K562 (cell line): Measurements from ENCODE around the gene FUCA1. TPM values are rescaled to one million over a fixed set of nuclear protein-coding genes. Genes with fewer than 3 reads are reported as not detected.

ENCODE experiments used
- BRD4 ChIP-seq: fragments of 200-600 bp; sonication (generic); IDR thresholded peaks from 2 replicates; pipeline ENCODE4 v1.6.1; 2017; ENCODE audit warnings: inconsistent platforms
- BRD9 ChIP-seq: fragments of 450-650 bp; IDR thresholded peaks from 2 replicates; pipeline ENCODE4 v1.6.1; 2018; ENCODE audit warnings: low read depth; ENCODE audit not compliant: partially characterized antibody
- ELF1 ChIP-seq: fragments of 200-800 bp; sonication (Bioruptor generic); IDR thresholded peaks from 2 replicates; pipeline ENCODE4 v1.6.1; 2016; ENCODE audit warnings: missing genetic modification characterization, missing compliant biosample characterization
- HDAC3 ChIP-seq: fragments of 450-650 bp; IDR thresholded peaks from 2 replicates; pipeline ENCODE4 v1.6.1; 2018; ENCODE audit warnings: borderline replicate concordance, mild to moderate bottlenecking, moderate library complexity; ENCODE audit not compliant: partially characterized antibody
- HLTF ChIP-seq: fragments of 450-650 bp; IDR thresholded peaks from 2 replicates; pipeline ENCODE4 v1.6.1; 2016
- JUNB ChIP-seq: fragments of 450-650 bp; formaldehyde crosslinking; conservative IDR thresholded peaks from 2 replicates; pipeline ENCODE4 v1.4.0; 2020; ENCODE audit warnings: mild to moderate bottlenecking
- MTA3 ChIP-seq: fragments of 450-650 bp; formaldehyde crosslinking; IDR thresholded peaks from 2 replicates; pipeline ENCODE4 v1.6.1; 2017; ENCODE audit warnings: mild to moderate bottlenecking, borderline replicate concordance
- MYC ChIP-seq, 2 experiments: fragments of 250-450 bp in 1 of 2; sonication (Bioruptor Pico) in 1 of 2; IDR thresholded peaks; 2 replicates each; pipeline versions ENCODE4 v1.5.1 to v1.6.1; 2012 to 2021; ENCODE audit warnings: low read depth in 2 of 2, borderline replicate concordance in 1 of 2, improper control_type of control experiment in 1 of 2, low read length in 1 of 2, mild to moderate bottlenecking in 1 of 2, moderate library complexity in 1 of 2
- ZFP36 ChIP-seq: fragments of 150-350 bp; IDR thresholded peaks from 2 replicates; pipeline ENCODE4 v1.6.1; 2018; ENCODE audit warnings: low read length, low read depth; ENCODE audit not compliant: partially characterized antibody
- polyA plus RNA-seq, 8 experiments: library from polyadenylated mRNA; depleted of rRNA in 4 of 8; stranded (reverse) in 5 of 8; unstranded in 3 of 8; fragments of >200 nt; fragmentation: Nextera tagmentation in 2 of 8; fragmentation: Illumina TruSeq in 1 of 8; extraction: Ambion mirVana in 2 of 8; extraction: Trizol in 1 of 8; gene quantifications; 2 replicates each; pipeline versions ENCODE4 v1.2.1 to v1.2.3, GENCODE V29; 2011 to 2014; ENCODE audit warnings: inconsistent platforms in 1 of 8, missing spikeins in 1 of 8
- total RNA-seq, 7 experiments: library from RNA; depleted of rRNA in 6 of 7; stranded (reverse); fragments of >200 nt in 6 of 7; fragmentation: Illumina TruSeq in 2 of 7; extraction: Trizol in 2 of 7; gene quantifications; 2 replicates each; pipeline versions ENCODE4 v1.2.1 to v1.2.3, GENCODE V29; 2011 to 2021; ENCODE audit warnings: low replicate concordance in 1 of 7
- TF ChIP-seq, protein P1 (sequence below): fragments of 450-650 bp; IDR thresholded peaks from 2 replicates; pipeline ENCODE4 v1.6.1; 2017; ENCODE audit warnings: antibody characterized with exemption, mild to moderate bottlenecking
- TF ChIP-seq, protein P2 (sequence below), 2 experiments: fragments of 450-650 bp in 1 of 2; sonication (generic) in 1 of 2; formaldehyde crosslinking in 1 of 2; IDR thresholded peaks; 2 replicates each; pipeline versions ENCODE4 v1.7.1 to v1.9.0; 2016 to 2022; ENCODE audit warnings: inconsistent platforms in 1 of 2, mild to moderate bottlenecking in 1 of 2, missing genetic modification reagents in 1 of 2
- TF ChIP-seq, protein P3 (sequence below): fragments of 450-650 bp; IDR thresholded peaks from 2 replicates; pipeline ENCODE4 v1.7.0; 2016; ENCODE audit warnings: borderline replicate concordance

FUCA1 gene
- total and polyA plus RNA-seq, 9 of the 15 experiments (the other 6 are each of a cell fraction or from before 2014, with no cell fraction given), result 7.0 to 20.5 (median 13.5) TPM

DNA sequence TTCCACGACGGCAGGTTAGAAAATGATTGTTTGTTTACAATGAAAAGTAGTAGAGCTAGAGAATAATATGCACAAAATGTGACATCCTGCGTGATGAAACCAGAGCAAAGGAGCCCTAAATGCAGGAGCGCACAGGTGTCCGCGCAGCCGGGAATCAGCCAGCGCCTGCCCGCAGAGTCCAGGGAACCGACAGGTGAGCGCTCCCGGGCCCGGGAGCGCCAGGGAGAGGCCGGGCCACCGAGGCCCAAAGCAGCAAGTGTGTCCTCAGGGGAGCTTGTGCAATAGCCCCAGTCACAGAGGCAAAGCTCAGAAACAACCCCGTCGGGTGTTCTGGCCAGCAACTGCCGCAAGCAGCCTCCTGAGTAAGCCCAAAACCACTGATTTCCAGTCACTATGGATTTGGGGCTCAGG, 66.7 kb downstream of the FUCA1 start (continued):
- TF ChIP-seq, protein P1, sequence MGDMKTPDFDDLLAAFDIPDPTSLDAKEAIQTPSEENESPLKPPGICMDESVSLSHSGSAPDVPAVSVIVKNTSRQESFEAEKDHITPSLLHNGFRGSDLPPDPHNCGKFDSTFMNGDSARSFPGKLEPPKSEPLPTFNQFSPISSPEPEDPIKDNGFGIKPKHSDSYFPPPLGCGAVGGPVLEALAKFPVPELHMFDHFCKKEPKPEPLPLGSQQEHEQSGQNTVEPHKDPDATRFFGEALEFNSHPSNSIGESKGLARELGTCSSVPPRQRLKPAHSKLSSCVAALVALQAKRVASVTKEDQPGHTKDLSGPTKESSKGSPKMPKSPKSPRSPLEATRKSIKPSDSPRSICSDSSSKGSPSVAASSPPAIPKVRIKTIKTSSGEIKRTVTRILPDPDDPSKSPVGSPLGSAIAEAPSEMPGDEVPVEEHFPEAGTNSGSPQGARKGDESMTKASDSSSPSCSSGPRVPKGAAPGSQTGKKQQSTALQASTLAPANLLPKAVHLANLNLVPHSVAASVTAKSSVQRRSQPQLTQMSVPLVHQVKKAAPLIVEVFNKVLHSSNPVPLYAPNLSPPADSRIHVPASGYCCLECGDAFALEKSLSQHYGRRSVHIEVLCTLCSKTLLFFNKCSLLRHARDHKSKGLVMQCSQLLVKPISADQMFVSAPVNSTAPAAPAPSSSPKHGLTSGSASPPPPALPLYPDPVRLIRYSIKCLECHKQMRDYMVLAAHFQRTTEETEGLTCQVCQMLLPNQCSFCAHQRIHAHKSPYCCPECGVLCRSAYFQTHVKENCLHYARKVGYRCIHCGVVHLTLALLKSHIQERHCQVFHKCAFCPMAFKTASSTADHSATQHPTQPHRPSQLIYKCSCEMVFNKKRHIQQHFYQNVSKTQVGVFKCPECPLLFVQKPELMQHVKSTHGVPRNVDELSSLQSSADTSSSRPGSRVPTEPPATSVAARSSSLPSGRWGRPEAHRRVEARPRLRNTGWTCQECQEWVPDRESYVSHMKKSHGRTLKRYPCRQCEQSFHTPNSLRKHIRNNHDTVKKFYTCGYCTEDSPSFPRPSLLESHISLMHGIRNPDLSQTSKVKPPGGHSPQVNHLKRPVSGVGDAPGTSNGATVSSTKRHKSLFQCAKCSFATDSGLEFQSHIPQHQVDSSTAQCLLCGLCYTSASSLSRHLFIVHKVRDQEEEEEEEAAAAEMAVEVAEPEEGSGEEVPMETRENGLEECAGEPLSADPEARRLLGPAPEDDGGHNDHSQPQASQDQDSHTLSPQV, result 0 out of 2 replicates have a peak, but pooled peaks have one; percentile 37
- no peak for TF ChIP-seq MYC (IDR thresholded peaks at IDR 0.05; ENCODE audit: low read depth, low read length)
- no peak for TF ChIP-seq MYC (CRISPR knock-in tag; IDR thresholded peaks at IDR 0.05; ENCODE audit: borderline replicate concordance, low read depth)
- TF ChIP-seq MTA3, result no peak
- TF ChIP-seq JUNB (CRISPR knock-in tag), result no peak
- no peak for TF ChIP-seq HDAC3
- no peak for TF ChIP-seq BRD4
- TF ChIP-seq, protein P2, sequence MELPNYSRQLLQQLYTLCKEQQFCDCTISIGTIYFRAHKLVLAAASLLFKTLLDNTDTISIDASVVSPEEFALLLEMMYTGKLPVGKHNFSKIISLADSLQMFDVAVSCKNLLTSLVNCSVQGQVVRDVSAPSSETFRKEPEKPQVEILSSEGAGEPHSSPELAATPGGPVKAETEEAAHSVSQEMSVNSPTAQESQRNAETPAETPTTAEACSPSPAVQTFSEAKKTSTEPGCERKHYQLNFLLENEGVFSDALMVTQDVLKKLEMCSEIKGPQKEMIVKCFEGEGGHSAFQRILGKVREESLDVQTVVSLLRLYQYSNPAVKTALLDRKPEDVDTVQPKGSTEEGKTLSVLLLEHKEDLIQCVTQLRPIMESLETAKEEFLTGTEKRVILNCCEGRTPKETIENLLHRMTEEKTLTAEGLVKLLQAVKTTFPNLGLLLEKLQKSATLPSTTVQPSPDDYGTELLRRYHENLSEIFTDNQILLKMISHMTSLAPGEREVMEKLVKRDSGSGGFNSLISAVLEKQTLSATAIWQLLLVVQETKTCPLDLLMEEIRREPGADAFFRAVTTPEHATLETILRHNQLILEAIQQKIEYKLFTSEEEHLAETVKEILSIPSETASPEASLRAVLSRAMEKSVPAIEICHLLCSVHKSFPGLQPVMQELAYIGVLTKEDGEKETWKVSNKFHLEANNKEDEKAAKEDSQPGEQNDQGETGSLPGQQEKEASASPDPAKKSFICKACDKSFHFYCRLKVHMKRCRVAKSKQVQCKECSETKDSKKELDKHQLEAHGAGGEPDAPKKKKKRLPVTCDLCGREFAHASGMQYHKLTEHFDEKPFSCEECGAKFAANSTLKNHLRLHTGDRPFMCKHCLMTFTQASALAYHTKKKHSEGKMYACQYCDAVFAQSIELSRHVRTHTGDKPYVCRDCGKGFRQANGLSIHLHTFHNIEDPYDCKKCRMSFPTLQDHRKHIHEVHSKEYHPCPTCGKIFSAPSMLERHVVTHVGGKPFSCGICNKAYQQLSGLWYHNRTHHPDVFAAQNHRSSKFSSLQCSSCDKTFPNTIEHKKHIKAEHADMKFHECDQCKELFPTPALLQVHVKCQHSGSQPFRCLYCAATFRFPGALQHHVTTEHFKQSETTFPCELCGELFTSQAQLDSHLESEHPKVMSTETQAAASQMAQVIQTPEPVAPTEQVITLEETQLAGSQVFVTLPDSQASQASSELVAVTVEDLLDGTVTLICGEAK (IDR thresholded peaks at IDR 0.05), result no peak
- TF ChIP-seq, protein P2 (CRISPR knock-in tag; IDR thresholded peaks at IDR 0.05), result no peak
- TF ChIP-seq, protein P3, sequence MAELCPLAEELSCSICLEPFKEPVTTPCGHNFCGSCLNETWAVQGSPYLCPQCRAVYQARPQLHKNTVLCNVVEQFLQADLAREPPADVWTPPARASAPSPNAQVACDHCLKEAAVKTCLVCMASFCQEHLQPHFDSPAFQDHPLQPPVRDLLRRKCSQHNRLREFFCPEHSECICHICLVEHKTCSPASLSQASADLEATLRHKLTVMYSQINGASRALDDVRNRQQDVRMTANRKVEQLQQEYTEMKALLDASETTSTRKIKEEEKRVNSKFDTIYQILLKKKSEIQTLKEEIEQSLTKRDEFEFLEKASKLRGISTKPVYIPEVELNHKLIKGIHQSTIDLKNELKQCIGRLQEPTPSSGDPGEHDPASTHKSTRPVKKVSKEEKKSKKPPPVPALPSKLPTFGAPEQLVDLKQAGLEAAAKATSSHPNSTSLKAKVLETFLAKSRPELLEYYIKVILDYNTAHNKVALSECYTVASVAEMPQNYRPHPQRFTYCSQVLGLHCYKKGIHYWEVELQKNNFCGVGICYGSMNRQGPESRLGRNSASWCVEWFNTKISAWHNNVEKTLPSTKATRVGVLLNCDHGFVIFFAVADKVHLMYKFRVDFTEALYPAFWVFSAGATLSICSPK, result no peak
- no peak for TF ChIP-seq HLTF
- no peak for TF ChIP-seq ELF1 (tag)
- TF ChIP-seq ZFP36, result no peak
- no peak for TF ChIP-seq BRD9
